HepG2 (cell line): ENCODE results near the gene IHH. TPM values are rescaled to one million over a fixed set of nuclear protein-coding genes. Genes with fewer than 3 reads are reported as not detected.

ENCODE experiments used
- ATAC-seq: fragments of 200-7000 bp; cut with Tn5 transposase; 3 replicates; pipeline ENCODE4 v1.9.1; 2020; ENCODE audit warnings: mild to moderate bottlenecking, moderate library complexity
- Bru-seq: library from RNA; stranded (reverse); fragments of 400-500 nt; gene quantifications from one replicate; lab custom pipeline; 2021; lab: Mats Ljungman, UMichigan
- BruChase-seq, 2 experiments: library from RNA; stranded (reverse); fragments of 400-500 nt; gene quantifications; one replicate each; lab custom pipeline; 2021; lab: Mats Ljungman, UMichigan
- BruUV-seq: library from RNA; stranded (reverse); fragments of 400-500 nt; replicated peaks from 2 replicates; lab custom pipeline; 2021; lab: Mats Ljungman, UMichigan
- CTCF ChIA-PET: fragments of 300-600 bp; formaldehyde crosslinking; extraction: SDS; loops from one replicate; lab custom pipeline; 2021; ENCODE audit warnings: low total read pairs, inconsistent platforms, low intra/inter-chr PET ratio; lab: Yijun Ruan, JAX
- POLR2A ChIA-PET: fragments of 350-600 bp; sonication (Branson Sonifier 250); formaldehyde crosslinking; loops from one replicate; lab custom pipeline; 2020; ENCODE audit warnings: antibody characterized with exemption, inconsistent platforms; lab: Yijun Ruan, JAX
- DNase-seq: peaks from one replicate; pipeline ENCODE4 v3.0.0-alpha.2; 2015; ENCODE audit warnings: low spot score
- FAIRE-seq: peaks from 3 replicates; lab custom pipeline; 2011; peaks lifted over from hg19 to GRCh38; lab: Jason Lieb, UNC
- H2AFZ ChIP-seq: one replicate; pipeline ENCODE4 v1.6.1; 2011; ENCODE audit warnings: low read length, inconsistent platforms
- H3K27ac ChIP-seq: fragments of 300-600 bp; 3 replicates; pipeline ENCODE4 v1.8.0; 2011; ENCODE audit warnings: mixed run types, mild to moderate bottlenecking, mixed read lengths, low read length, inconsistent platforms; ENCODE audit not compliant: insufficient read depth; ENCODE audit errors: extremely low read length
- H3K27me3 ChIP-seq, 2 experiments: fragments of 200-600 bp in 1 of 2; 2 replicates in 1 of 2; 3 replicates in 1 of 2; pipeline versions ENCODE4 v1.6.0 to v1.8.0; 2011; ENCODE audit warnings: low read length in 2 of 2, mild to moderate bottlenecking in 2 of 2, moderate library complexity in 2 of 2, inconsistent platforms in 1 of 2; ENCODE audit not compliant: insufficient read depth in 2 of 2, control insufficient read depth in 1 of 2
- H3K36me3 ChIP-seq, 2 experiments: fragments of 200-600 bp in 1 of 2; replicated peaks in 1 of 2; 2 replicates in 1 of 2; 3 replicates in 1 of 2; pipeline versions ENCODE4 v1.5.1 to v1.8.0; 2011; ENCODE audit warnings: low read length in 2 of 2, inconsistent platforms in 1 of 2; ENCODE audit not compliant: insufficient read depth in 2 of 2, control insufficient read depth in 1 of 2
- H3K4me1 ChIP-seq: 2 replicates; pipeline ENCODE4 v1.5.1; 2012; ENCODE audit warnings: low read length, inconsistent platforms; ENCODE audit not compliant: insufficient read depth
- H3K4me2 ChIP-seq: 2 replicates; pipeline ENCODE4 v1.6.0; 2011; ENCODE audit warnings: low read depth, low read length, inconsistent platforms
- H3K4me3 ChIP-seq, 3 experiments: fragments of 200-600 bp in 1 of 3; sonication (generic), shearing (Covaris generic) in 1 of 3; replicated peaks in 1 of 3; 2 replicates each; pipeline ENCODE4 v1.5.1; 2011 to 2016; ENCODE audit warnings: low read length in 3 of 3, inconsistent platforms in 2 of 3, low read depth in 2 of 3, mild to moderate bottlenecking in 2 of 3, control low read depth in 1 of 3, mixed read lengths in 1 of 3; ENCODE audit not compliant: insufficient read depth in 1 of 3
- H3K79me2 ChIP-seq: one replicate; pipeline ENCODE4 v1.6.1; 2011; ENCODE audit warnings: low read length, inconsistent platforms; ENCODE audit not compliant: insufficient read depth
- H3K9ac ChIP-seq: 2 replicates; pipeline ENCODE4 v1.6.0; 2011; ENCODE audit warnings: mild to moderate bottlenecking, low read depth, low read length, inconsistent platforms; ENCODE audit not compliant: insufficient read depth
- H3K9me3 ChIP-seq: 2 replicates; pipeline ENCODE4 v1.5.1; 2012; ENCODE audit warnings: mild to moderate bottlenecking, low read length
- H4K20me1 ChIP-seq: 2 replicates; pipeline ENCODE4 v1.6.0; 2011; ENCODE audit warnings: inconsistent platforms, mild to moderate bottlenecking, low read length, moderate library complexity; ENCODE audit not compliant: insufficient read depth
- HIC2 ChIP-seq: sonication (generic); formaldehyde crosslinking; IDR thresholded peaks from 2 replicates; pipeline ENCODE4 v1.9.0; 2022; ENCODE audit warnings: low read depth, missing genetic modification reagents
- HOXA3 ChIP-seq: sonication (generic); formaldehyde crosslinking; IDR thresholded peaks from 2 replicates; pipeline ENCODE4 v1.5.0; 2020; ENCODE audit warnings: missing genetic modification reagents
- JUNB ChIP-seq: sonication (generic); formaldehyde crosslinking; IDR thresholded peaks from 2 replicates; pipeline ENCODE4 v1.8.0; 2022; ENCODE audit warnings: missing genetic modification reagents, mild to moderate bottlenecking, borderline replicate concordance
- PHF20 ChIP-seq: sonication (generic); formaldehyde crosslinking; IDR thresholded peaks from 2 replicates; pipeline ENCODE4 v1.5.0; 2020; ENCODE audit warnings: mild to moderate bottlenecking, missing genetic modification reagents
- POLR2G ChIP-seq: fragments of 200-400 bp; formaldehyde crosslinking; IDR thresholded peaks from 2 replicates; pipeline ENCODE4 v1.6.1; 2018; ENCODE audit warnings: mild to moderate bottlenecking, low read depth, low read length, moderate library complexity
- SCMH1 ChIP-seq: sonication (generic); formaldehyde crosslinking; IDR thresholded peaks from 2 replicates; pipeline ENCODE4 v1.9.0; 2021; ENCODE audit warnings: missing genetic modification reagents, mild to moderate bottlenecking, borderline replicate concordance
- TCF7 ChIP-seq: sonication (generic); IDR thresholded peaks from 2 replicates; pipeline ENCODE4 v1.6.1; 2016; ENCODE audit warnings: antibody characterized with exemption, low read depth
- TCF7L2 ChIP-seq: IDR thresholded peaks from 2 replicates; pipeline ENCODE4 v1.6.1; 2011; ENCODE audit warnings: mild to moderate bottlenecking, low read depth, low read length, moderate library complexity
- ZBTB21 ChIP-seq: sonication (generic); formaldehyde crosslinking; IDR thresholded peaks from 2 replicates; pipeline ENCODE4 v1.4.0; 2020; ENCODE audit warnings: missing genetic modification reagents
- ZBTB8A ChIP-seq: sonication (generic); formaldehyde crosslinking; IDR thresholded peaks from 2 replicates; pipeline ENCODE4 v1.4.0; 2020; ENCODE audit warnings: mild to moderate bottlenecking, low read depth, missing genetic modification reagents, borderline replicate concordance
- ZMAT3 ChIP-seq: sonication (generic); formaldehyde crosslinking; conservative IDR thresholded peaks from 2 replicates; pipeline ENCODE4 v1.7.0; 2021; ENCODE audit warnings: missing genetic modification reagents
- ZNF564 ChIP-seq: sonication (generic); formaldehyde crosslinking; IDR thresholded peaks from 2 replicates; pipeline ENCODE4 v1.8.1; 2023; ENCODE audit warnings: mild to moderate bottlenecking, missing genetic modification reagents
- ZNF790 ChIP-seq: sonication (generic); formaldehyde crosslinking; IDR thresholded peaks from 2 replicates; pipeline ENCODE4 v1.8.0; 2022; ENCODE audit warnings: missing genetic modification reagents, mild to moderate bottlenecking, borderline replicate concordance
- ZSCAN31 ChIP-seq: sonication (generic); formaldehyde crosslinking; IDR thresholded peaks from 2 replicates; pipeline ENCODE4 v1.5.0; 2020; ENCODE audit warnings: low read depth, mild to moderate bottlenecking, missing genetic modification reagents
- WGBS: methylation state at CpG from one replicate; pipeline ENCODE4 v1.1.6; 2017; ENCODE audit warnings: low lambda C conversion rate; 5-methylcytosine and 5-hydroxymethylcytosine counted together
- in situ Hi-C: cut with HindIII; loops from 2 replicates; pipeline ENCODE4 v1.10.0; 2017; ENCODE audit warnings: low pct_unique_long_range_greater_than_20kb; ENCODE audit not compliant: extremely low pct_ligation_motif_present
- intact Hi-C: fragments of 100-400 bp; cut with micrococcal nuclease; formaldehyde crosslinking; loops from one replicate; pipeline ENCODE4 v1.10.0; 2022; ENCODE audit not compliant: unreplicated experiment
- long read RNA-seq, 2 experiments: library from RNA in 1 of 2; library from polyadenylated mRNA in 1 of 2; stranded (forward) in 1 of 2; unstranded in 1 of 2; transcript quantifications; one replicate each; pipeline ENCODE4 v2.0.0, GENCODE V29; 2019 to 2022
- polyA minus RNA-seq, 3 experiments: library from RNA; depleted of rRNA, polyadenylated mRNA; stranded (reverse); fragments of >200 nt; gene quantifications; 2 replicates each; pipeline ENCODE4 v1.2.3, GENCODE V29; 2011; ENCODE audit warnings: low replicate concordance in 1 of 3
- polyA plus RNA-seq, 8 experiments: library from polyadenylated mRNA; depleted of rRNA in 3 of 8; stranded (reverse) in 7 of 8; unstranded in 1 of 8; fragments of >200 nt; fragmentation: Illumina TruSeq in 4 of 8; extraction: Trizol in 4 of 8; gene quantifications; 2 replicates each; pipeline versions ENCODE4 v1.2.1 to v1.2.3, GENCODE V29; 2011 to 2016; ENCODE audit warnings: low read depth in 4 of 8, missing spikeins in 1 of 8, mixed read lengths in 1 of 8; ENCODE audit not compliant: insufficient read depth in 1 of 8
- total RNA-seq, 5 experiments: library from RNA; depleted of rRNA; stranded (reverse); fragments of >200 nt; fragmentation: Illumina TruSeq; extraction: Trizol; gene quantifications; 2 replicates each; pipeline ENCODE4 v1.2.3, GENCODE V29; 2016; ENCODE audit warnings: low read depth in 1 of 5

Gene IHH
- total RNA-seq (2016; rRNA removed; fragmentation: Illumina TruSeq; extraction: Trizol) = 0.15 and 0.42 TPM in 2 replicates
- total RNA-seq (2016; cell fraction: cytosol; rRNA removed; fragmentation: Illumina TruSeq; extraction: Trizol; ENCODE audit: low read depth) = 0.20 TPM in 1 of 2 replicates, not detected in the other
- total RNA-seq (2016; cell fraction: insoluble cytoplasmic fraction; rRNA removed; fragmentation: Illumina TruSeq; extraction: Trizol) = 0.31 and 0.39 TPM in 2 replicates
- total RNA-seq (2016; cell fraction: membrane; rRNA removed; fragmentation: Illumina TruSeq; extraction: Trizol) = 0.28 and 0.31 TPM in 2 replicates
- 0.63 and 0.90 TPM in 2 replicates for total RNA-seq (2016; cell fraction: nucleus; rRNA removed; fragmentation: Illumina TruSeq; extraction: Trizol)
- 0.10 TPM in 1 of 2 replicates, not detected in the other for polyA plus RNA-seq (2011; rRNA removed)
- polyA plus RNA-seq (2011; cell fraction: cytosol; rRNA removed) = 0.09 TPM in 2 replicates
- 0.16 and 0.37 TPM in 2 replicates for polyA plus RNA-seq (2011; cell fraction: nucleus; rRNA removed)
- polyA plus RNA-seq (2012) = 0.08 and 0.12 TPM in 2 replicates
- polyA plus RNA-seq (2016; cell fraction: cytosol; fragmentation: Illumina TruSeq; extraction: Trizol; ENCODE audit: low read depth) = 0.11 and 0.16 TPM in 2 replicates
- 0.30 and 0.58 TPM in 2 replicates for polyA plus RNA-seq (2016; cell fraction: insoluble cytoplasmic fraction; fragmentation: Illumina TruSeq; extraction: Trizol; ENCODE audit: low read depth)
- polyA plus RNA-seq (2016; cell fraction: membrane; fragmentation: Illumina TruSeq; extraction: Trizol; ENCODE audit: low read depth) = 0.41 and 0.43 TPM in 2 replicates
- polyA plus RNA-seq (2016; cell fraction: nucleus; fragmentation: Illumina TruSeq; extraction: Trizol; ENCODE audit: insufficient read depth, low read depth) = 0.81 and 1.1 TPM in 2 replicates
- polyA minus RNA-seq (2011; rRNA and poly(A)+ RNA removed; ENCODE audit: low replicate concordance) = 0.26 TPM in 1 of 2 replicates, not detected in the other
- polyA minus RNA-seq (2011; cell fraction: cytosol; rRNA and poly(A)+ RNA removed) = not detected in 2 replicates
- 0.26 and 0.50 TPM in 2 replicates for polyA minus RNA-seq (2011; cell fraction: nucleus; rRNA and poly(A)+ RNA removed)
- Bru-seq, nascent RNA = percentile 40 among the genes with signal in this experiment
- percentile 41 among the genes with signal in this experiment for BruChase-seq, experiment 1, labeled RNA remaining after a 6-hour chase
- percentile 42 among the genes with signal in this experiment for BruChase-seq, experiment 2, labeled RNA remaining after a 2-hour chase
- long read RNA-seq, experiment 1 = 0 reads
- long read RNA-seq, experiment 2, partial matches to known transcripts = 0 of 1 reads
- long read RNA-seq, experiment 2, other reads (novel, unspliced or antisense) = 0 of 1 reads

GRCh38 chr2:219060821-219061791, at the start of gene IHH:
Gene IHH (minus strand): TSS chr2:219060921. CDS start chr2:219060467, 454 bp downstream.
- ATAC-seq = no peak
- TF ChIP-seq ZNF564 (no peak), JUNB (CRISPR knock-in tag) (no peak), PHF20 (CRISPR knock-in tag) (0 out of 2 replicates have a peak, but pooled peaks have one; percentile 35), ZSCAN31 (CRISPR knock-in tag) (no peak), TCF7 (no peak), ZBTB8A (CRISPR knock-in tag) (no peak), TCF7L2 (no peak), ZBTB21 (no peak), ZNF790 (CRISPR knock-in tag) (no peak), ZMAT3 (CRISPR knock-in tag) (no peak), HOXA3 (CRISPR knock-in tag) (no peak), SCMH1 (no peak), POLR2G (0 out of 2 replicates have a peak, but pooled peaks have one; percentile 39), HIC2 (CRISPR knock-in tag) (no peak; the same call in 1 of the 2 replicates)

More at GRCh38 chr2:219060821-219061791, at the start of gene IHH:
- no peak within 1 kb of the TSS for H3K9ac ChIP-seq
- no peak within 1 kb of the TSS for H3K27ac ChIP-seq
- H3K4me2 ChIP-seq = peak within 1 kb of the TSS; percentile 93
- intact Hi-C loops = no loop called here
- 5% methylated on average over 38 of the region's 76 CpGs for WGBS
- FAIRE-seq = no peak
- no peaks in the 10 kb centered on the region for H3K36me3 ChIP-seq
- no peak for DNase-seq
- H3K9me3 ChIP-seq = no peaks in the 10 kb centered on the region
- H3K79me2 ChIP-seq = no peaks in the 10 kb centered on the region
- ChIA-PET POLR2A (interaction anchor here (3.0 to 4.5 kb wide), 2 partner anchors 10 to 56 kb away, joined by 22 to 38 read pairs; no protein-coding TSS in a partner anchor), CTCF (interaction anchor here (2.3 kb wide), 1 partner anchor 13 kb away, joined by 6 read pairs; no protein-coding TSS in a partner anchor)
- H2AFZ ChIP-seq = no peak within 1 kb of the TSS
- no TSS peak for BruUV-seq
- H4K20me1 ChIP-seq = peaks cover 10% of the 10 kb centered on the region; the same call in 1 of the 2 replicates
- H3K4me3 ChIP-seq = peak within 1 kb of the TSS; percentile 46 to 70 (median 50)
- peaks cover 29% of the 10 kb centered on the region for H3K4me1 ChIP-seq
- in situ Hi-C loops = no loop called here
- peaks cover 14 to 68% of the 10 kb centered on the region in 2 experiments; a peak in 4 of 5 replicates for H3K27me3 ChIP-seq
